ENCODE results near the gene VAMP2.

- TF ChIP-seq CTCF (IDR thresholded peaks at IDR 0.05; ENCODE audit: low read length) (no peak), EZH2 (IDR thresholded peaks at IDR 0.05; ENCODE audit: borderline replicate concordance, low read length) (no peak)
Observed at GRCh38 chr17:8173871-8174322, 11.1 kb upstream of the VAMP2 start.
